GM12878 (cell line): Measurements from ENCODE around the gene ADGRB2. TPM values are rescaled to one million over a fixed set of nuclear protein-coding genes. Genes with fewer than 3 reads are reported as not detected.

ENCODE experiments used
- ATAC-seq: fragments of 200-7000 bp; cut with Tn5 transposase; 3 replicates; pipeline ENCODE4 v1.9.1; 2020; ENCODE audit warnings: mild to moderate bottlenecking, moderate library complexity
- BruUV-seq: library from RNA; stranded (reverse); fragments of 400-500 nt; replicated peaks from 2 replicates; lab custom pipeline; 2021; lab: Mats Ljungman, UMichigan
- CTCF ChIA-PET: fragments of 300-600 bp; sonication (Branson Sonifier 250); formaldehyde crosslinking; extraction: SDS; loops from one replicate; lab custom pipeline; 2021; ENCODE audit warnings: inconsistent platforms; lab: Yijun Ruan, JAX
- POLR2A ChIA-PET: fragments of 350-600 bp; formaldehyde crosslinking; extraction: SDS; loops from one replicate; lab custom pipeline; 2021; ENCODE audit warnings: inconsistent platforms; lab: Charles Lee
- RAD21 ChIA-PET: fragments of 300-600 bp; sonication (Branson Sonifier 250); formaldehyde crosslinking; loops from one replicate; lab custom pipeline; 2023; ENCODE audit warnings: antibody characterized with exemption; ENCODE audit not compliant: unreplicated experiment; lab: Charles Lee
- SMC1A ChIA-PET: fragments of 300-600 bp; sonication (Branson Sonifier 250); formaldehyde crosslinking; loops from one replicate; lab custom pipeline; 2023; ENCODE audit not compliant: unreplicated experiment, uncharacterized antibody; lab: Charles Lee
- DNase-seq: peaks from one replicate; pipeline ENCODE4 v3.0.0-alpha.2; 2011; ENCODE audit warnings: low read depth, low spot score
- FAIRE-seq: peaks from 3 replicates; lab custom pipeline; 2011; peaks lifted over from hg19 to GRCh38; lab: Jason Lieb, UNC
- H2AFZ ChIP-seq: 2 replicates; pipeline ENCODE4 v1.6.0; 2011; ENCODE audit warnings: low read depth, low read length, control low read depth; ENCODE audit not compliant: control insufficient read depth
- H3K27ac ChIP-seq: 2 replicates; pipeline ENCODE4 v1.5.1; 2011; ENCODE audit warnings: control low read depth; ENCODE audit not compliant: control insufficient read depth, insufficient read depth
- H3K27me3 ChIP-seq, 2 experiments: replicated peaks in 1 of 2; 2 replicates each; pipeline versions ENCODE4 v1.6.0 to v1.6.1; 2011; ENCODE audit warnings: low read length in 1 of 2; ENCODE audit not compliant: control insufficient read depth in 2 of 2, insufficient read depth in 2 of 2
- H3K36me3 ChIP-seq, 2 experiments: 2 replicates each; pipeline ENCODE4 v1.5.1; 2011; ENCODE audit warnings: low read length in 1 of 2; ENCODE audit not compliant: control insufficient read depth in 2 of 2, insufficient read depth in 2 of 2
- H3K4me1 ChIP-seq: 2 replicates; pipeline ENCODE4 v1.6.1; 2011; ENCODE audit warnings: mild to moderate bottlenecking, low read length, moderate library complexity, mixed read lengths; ENCODE audit not compliant: control insufficient read depth, insufficient read depth
- H3K4me2 ChIP-seq: 2 replicates; pipeline ENCODE4 v1.6.0; 2011; ENCODE audit warnings: control low read depth; ENCODE audit not compliant: control insufficient read depth, insufficient read depth
- H3K4me3 ChIP-seq: fragments of 200-600 bp; sonication (generic); 2 replicates; pipeline ENCODE4 v1.5.1; 2016
- H3K79me2 ChIP-seq: 2 replicates; pipeline ENCODE4 v1.6.0; 2011; ENCODE audit warnings: low read length; ENCODE audit not compliant: control insufficient read depth, insufficient read depth
- H3K9ac ChIP-seq: 2 replicates; pipeline ENCODE4 v1.8.0; 2011; ENCODE audit warnings: low read length, control low read depth, mixed read lengths; ENCODE audit not compliant: control insufficient read depth, insufficient read depth
- H3K9me3 ChIP-seq: replicated peaks from 3 replicates; pipeline ENCODE4 v1.5.1; 2011; ENCODE audit warnings: mild to moderate bottlenecking, low read length; ENCODE audit not compliant: control insufficient read depth, insufficient read depth
- H4K20me1 ChIP-seq: 2 replicates; pipeline ENCODE4 v1.6.0; 2011; ENCODE audit not compliant: control insufficient read depth, insufficient read depth
- ATF7 ChIP-seq: fragments of 450-650 bp; IDR thresholded peaks from 2 replicates; pipeline ENCODE4 v1.6.1; 2016; ENCODE audit warnings: low read depth, mild to moderate bottlenecking
- CHD4 ChIP-seq: fragments of 200-600 bp; sonication (generic); IDR thresholded peaks from 2 replicates; pipeline ENCODE4 v1.6.1; 2016; ENCODE audit warnings: mild to moderate bottlenecking
- EED ChIP-seq: sonication (generic); IDR thresholded peaks from 2 replicates; pipeline ENCODE4 v1.6.1; 2016; ENCODE audit warnings: antibody characterized with exemption, low read depth
- IKZF2 ChIP-seq, 2 experiments: fragments of 450-650 bp; IDR thresholded peaks; 2 replicates each; pipeline ENCODE4 v1.6.1; 2017; ENCODE audit warnings: mild to moderate bottlenecking in 2 of 2, moderate library complexity in 2 of 2
- MTA3 ChIP-seq: IDR thresholded peaks from 2 replicates; pipeline ENCODE4 v1.6.1; 2012; ENCODE audit warnings: low read length, inconsistent platforms, borderline replicate concordance
- NFYA ChIP-seq: IDR thresholded peaks from 2 replicates; pipeline ENCODE4 v1.6.1; 2011; ENCODE audit warnings: low read depth, mild to moderate bottlenecking, low read length, improper control_type of control experiment, borderline replicate concordance
- POLR2A ChIP-seq: IDR thresholded peaks from 2 replicates; pipeline ENCODE4 v1.6.1; 2011; ENCODE audit warnings: low read depth, mild to moderate bottlenecking, low read length
- ZNF622 ChIP-seq: fragments of 450-650 bp; IDR thresholded peaks from 2 replicates; pipeline ENCODE4 v1.6.1; 2017; ENCODE audit warnings: mild to moderate bottlenecking, inconsistent platforms
- WGBS: methylation state at CpG from one replicate; pipeline ENCODE4 v1.1.6; 2016; ENCODE audit warnings: low lambda C conversion rate; ENCODE audit not compliant: insufficient replicate concordance, insufficient coverage; ENCODE audit errors: missing lambda C conversion rate; 5-methylcytosine and 5-hydroxymethylcytosine counted together
- in situ Hi-C: fragments of 300-500 bp; cut with MboI; formaldehyde crosslinking; loops from 9 replicates; pipeline ENCODE4 v1.14.3; 2018; ENCODE audit warnings: mixed read lengths
- intact Hi-C: fragments of 100-400 bp; cut with micrococcal nuclease; formaldehyde crosslinking; loops from one replicate; pipeline ENCODE4 v1.14.2; 2022; ENCODE audit not compliant: unreplicated experiment
- polyA plus RNA-seq, 11 experiments: library from polyadenylated mRNA; depleted of rRNA in 4 of 11; unstranded in 6 of 11; stranded (reverse) in 5 of 11; fragments of >200 nt; fragmentation: Nextera tagmentation in 4 of 11; fragmentation: Illumina TruSeq in 1 of 11; extraction: Ambion mirVana in 4 of 11; extraction: Trizol in 1 of 11; gene quantifications; 1 replicate in 1 of 11; 2 replicates in 10 of 11; pipeline versions ENCODE4 v1.2.1 to v1.2.3, GENCODE V29; 2011 to 2016; ENCODE audit warnings: inconsistent platforms in 2 of 11, missing spikeins in 2 of 11, low read depth in 1 of 11
- total RNA-seq, 4 experiments: library from RNA; depleted of rRNA in 3 of 4; stranded (reverse); fragments of >200 nt in 3 of 4; fragmentation: Illumina TruSeq in 1 of 4; extraction: Trizol in 1 of 4; gene quantifications; 2 replicates each; pipeline versions ENCODE4 v1.2.1 to v1.2.3, GENCODE V29; 2013 to 2021
- TF ChIP-seq, protein P1 (sequence below): fragments of 450-650 bp; IDR thresholded peaks from 2 replicates; pipeline ENCODE4 v1.6.1; 2014; ENCODE audit warnings: mild to moderate bottlenecking

The ADGRB2 gene
- total and polyA plus RNA-seq, 10 of the 15 experiments (the other 5 are each of a cell fraction or from before 2014, with no cell fraction given), result 0.11 to 0.33 (median 0.18) TPM; not detected in 4

- ATAC-seq (no peak), FAIRE-seq (no peak), DNase-seq (no peak)
- Histone ChIP-seq H3K27ac (no peak overlapping the region), H3K4me1 (peaks cover 2% of the 10 kb centered on the region; the same call in 1 of the 2 replicates), H3K36me3 (no peaks in the 10 kb centered on the region), H3K4me3 (no peak overlapping the region), H2AFZ (no peak overlapping the region), H3K4me2 (no peak overlapping the region), H3K9me3 (no peaks in the 10 kb centered on the region), H3K9ac (no peak overlapping the region), H3K27me3 (peaks cover 3 to 8% of the 10 kb centered on the region in 2 experiments; a peak in 3 of 4 replicates), H3K79me2 (no peaks in the 10 kb centered on the region), H4K20me1 (no peaks in the 10 kb centered on the region)
- in situ Hi-C loops (no loop called here), intact Hi-C loops (no loop called here)
- 57% methylated on average over 9 of the region's 9 CpGs for WGBS
- ChIA-PET POLR2A (interaction anchor here (0.5 kb wide), 1 partner anchor 17 kb away, joined by 7 read pairs; no protein-coding TSS in a partner anchor), SMC1A (interaction anchor here (1.0 kb wide), 1 partner anchor 11 kb away, joined by 3 read pairs; no protein-coding TSS in a partner anchor), RAD21 (interaction anchor here (1.0 kb wide), 1 partner anchor 10 kb away, joined by 3 read pairs; no protein-coding TSS in a partner anchor), CTCF (interaction anchor here (1.0 to 3.0 kb wide), 2 partner anchors 10 to 13 kb away, joined by 3 to 19 read pairs; no protein-coding TSS in a partner anchor)
- no peak for TF ChIP-seq IKZF2 (IDR thresholded peaks at IDR 0.05)
- no peak for TF ChIP-seq POLR2A
- BruUV-seq, result no TSS peak
Observed at GRCh38 chr1:31779687-31780086, 15.5 kb upstream of the ADGRB2 start.

GRCh38 chr1:31778763-31779488, 14.8 kb upstream of the ADGRB2 start:
- in situ Hi-C loops, result no loop called here
- BruUV-seq, result no TSS peak
- H3K4me2 ChIP-seq, result no peak overlapping the region
- no peak overlapping the region for H3K4me3 ChIP-seq
- ATAC-seq, result no peak
- CTCF ChIA-PET, result interaction anchor here (0.6 to 3.0 kb wide), 6 partner anchors 10 to 98 kb away, joined by 3 to 19 read pairs (median 4); no protein-coding TSS in a partner anchor
- TF ChIP-seq, protein P1, sequence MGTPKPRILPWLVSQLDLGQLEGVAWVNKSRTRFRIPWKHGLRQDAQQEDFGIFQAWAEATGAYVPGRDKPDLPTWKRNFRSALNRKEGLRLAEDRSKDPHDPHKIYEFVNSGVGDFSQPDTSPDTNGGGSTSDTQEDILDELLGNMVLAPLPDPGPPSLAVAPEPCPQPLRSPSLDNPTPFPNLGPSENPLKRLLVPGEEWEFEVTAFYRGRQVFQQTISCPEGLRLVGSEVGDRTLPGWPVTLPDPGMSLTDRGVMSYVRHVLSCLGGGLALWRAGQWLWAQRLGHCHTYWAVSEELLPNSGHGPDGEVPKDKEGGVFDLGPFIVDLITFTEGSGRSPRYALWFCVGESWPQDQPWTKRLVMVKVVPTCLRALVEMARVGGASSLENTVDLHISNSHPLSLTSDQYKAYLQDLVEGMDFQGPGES, result no peak
- no peak for TF ChIP-seq MTA3
- no peak for TF ChIP-seq ATF7
- TF ChIP-seq EED, result no peak
- no peak for TF ChIP-seq ZNF622
- TF ChIP-seq NFYA, result no peak
- TF ChIP-seq CHD4, result no peak
- intact Hi-C loops, result no loop called here
- FAIRE-seq, result no peak
- WGBS, result 51% methylated on average over 8 of the region's 11 CpGs
- POLR2A ChIA-PET, result interaction anchor here (0.7 kb wide), 1 partner anchor 101 kb away, joined by 5 read pairs; no protein-coding TSS in a partner anchor
- SMC1A ChIA-PET, result interaction anchor here (1.0 kb wide), 2 partner anchors 10 to 114 kb away, joined by 3 read pairs; no protein-coding TSS in a partner anchor
- H3K4me1 ChIP-seq, result no peaks in the 10 kb centered on the region
- H3K36me3 ChIP-seq, result no peaks in the 10 kb centered on the region
- no peak for DNase-seq
- no peak overlapping the region for H2AFZ ChIP-seq
- H3K9ac ChIP-seq, result no peak overlapping the region
- H3K79me2 ChIP-seq, result no peaks in the 10 kb centered on the region
- H3K9me3 ChIP-seq, result no peaks in the 10 kb centered on the region
- peaks cover 3 to 12% of the 10 kb centered on the region in 2 experiments for H3K27me3 ChIP-seq
- no peaks in the 10 kb centered on the region for H4K20me1 ChIP-seq
- no peak overlapping the region for H3K27ac ChIP-seq
- RAD21 ChIA-PET, result interaction anchor here (0.6 kb wide), 1 partner anchor 288 kb away, joined by 3 read pairs; no protein-coding TSS in a partner anchor
